SK-MEL-5 (cell line): ENCODE data around the gene PEX11B. TPM values are rescaled to one million over a fixed set of nuclear protein-coding genes. Genes with fewer than 3 reads are reported as not detected.
"Not testable (repeated sequence)": the region's sequence is repeated elsewhere in the genome, so short reads cannot be mapped to it uniquely, and the experiment has no call there.

Source experiments
- DNase-seq: peaks from one replicate; pipeline ENCODE4 v3.0.0-alpha.2; 2016; ENCODE audit warnings: low read depth, low spot score
- in situ Hi-C: cut with HindIII; loops from 2 replicates; pipeline ENCODE4 v1.10.0; 2016; ENCODE audit warnings: low sequenced_read_pairs, high pct_unique_total_duplicates, low pct_unique_long_range_greater_than_20kb
- total RNA-seq: library from RNA; depleted of rRNA; stranded (reverse); fragments of >200 nt; shearing (Covaris generic); gene quantifications from 2 replicates; pipeline ENCODE4 v1.2.3, GENCODE V29; 2014

Gene PEX11B
- total RNA-seq, 1 experiment from 2014 or later = 50.0 TPM

DNA sequence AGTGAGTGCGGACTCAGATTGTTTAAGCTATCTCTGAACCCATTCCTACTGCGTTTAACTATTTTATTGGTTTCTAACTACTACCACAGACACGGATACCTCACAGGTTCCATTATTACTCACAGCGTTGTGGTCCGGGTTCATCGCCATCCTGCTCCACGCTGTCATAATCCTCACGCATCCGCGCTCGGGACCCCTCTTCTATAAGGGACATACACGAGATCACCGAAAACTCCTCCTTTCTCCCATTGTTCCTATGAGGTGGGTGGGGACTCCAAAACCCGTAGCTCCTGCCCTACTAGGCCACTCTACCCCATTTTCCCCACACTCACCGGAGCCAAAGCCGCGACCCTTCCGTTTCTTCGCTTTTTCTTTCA lies 8.2 kb upstream of the PEX11B start:
- no peak for DNase-seq
- in situ Hi-C loops = no loop called here

GRCh38 chr1:145922266-145922665 lies 3.7 kb upstream of the PEX11B start:
- no peak for DNase-seq
- in situ Hi-C loops = no loop called here

DNA sequence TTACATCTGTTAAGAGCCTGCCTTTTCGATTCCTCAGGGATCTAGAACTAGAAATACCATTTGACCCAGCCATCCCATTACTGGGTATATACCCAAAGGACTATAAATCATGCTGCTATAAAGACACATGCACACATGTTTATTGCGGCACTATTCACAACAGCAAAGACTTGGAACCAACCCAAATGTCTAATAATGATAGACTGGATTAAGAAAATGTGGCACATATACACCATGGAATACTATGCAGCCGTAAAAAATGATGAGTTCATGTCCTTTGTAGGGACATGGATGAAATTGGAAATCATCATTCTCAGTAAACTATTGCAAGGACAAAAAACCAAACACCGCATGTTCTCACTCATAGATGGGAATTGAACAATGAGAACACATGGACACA lies 1.8 kb upstream of the PEX11B start:
- in situ Hi-C loops = not testable (repeated sequence)

GRCh38 chr1:145918992-145919939 lies 749 bp upstream of the PEX11B start:
- in situ Hi-C loops = no loop called here
- peak; percentile 55 for DNase-seq

More for the DNA sequence above, 1.8 kb upstream of the PEX11B start:
- DNase-seq = not testable (repeated sequence)

DNA sequence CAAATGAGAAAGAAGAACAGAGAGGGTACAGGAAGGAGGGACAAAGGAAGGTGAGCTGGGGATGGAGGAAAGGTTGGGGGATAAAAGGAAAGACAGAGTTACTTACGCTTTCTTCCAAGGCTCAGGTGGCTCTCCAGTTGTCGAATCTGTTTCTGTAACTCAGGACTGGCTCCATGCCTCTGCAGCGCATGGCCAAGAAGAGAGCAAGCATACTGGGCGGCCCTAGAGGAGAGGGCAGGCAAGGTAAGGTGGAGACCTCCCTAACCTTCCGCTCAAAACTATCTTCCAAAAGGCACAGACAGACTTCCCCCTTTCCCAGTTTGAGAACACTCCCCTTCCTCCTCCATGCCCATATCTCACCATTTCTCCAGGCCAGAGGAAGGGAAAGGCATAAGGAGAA lies 922 bp downstream of the PEX11B start:
- in situ Hi-C loops = no loop called here
- no peak for DNase-seq

GRCh38 chr1:145916745-145917144 lies 1.8 kb downstream of the PEX11B start:
- in situ Hi-C loops = no loop called here
- no peak for DNase-seq

- DNase-seq = no peak
- in situ Hi-C loops = no loop called here
These were observed 6.3 kb downstream of the PEX11B start for GRCh38 chr1:145912128-145912641.

DNA sequence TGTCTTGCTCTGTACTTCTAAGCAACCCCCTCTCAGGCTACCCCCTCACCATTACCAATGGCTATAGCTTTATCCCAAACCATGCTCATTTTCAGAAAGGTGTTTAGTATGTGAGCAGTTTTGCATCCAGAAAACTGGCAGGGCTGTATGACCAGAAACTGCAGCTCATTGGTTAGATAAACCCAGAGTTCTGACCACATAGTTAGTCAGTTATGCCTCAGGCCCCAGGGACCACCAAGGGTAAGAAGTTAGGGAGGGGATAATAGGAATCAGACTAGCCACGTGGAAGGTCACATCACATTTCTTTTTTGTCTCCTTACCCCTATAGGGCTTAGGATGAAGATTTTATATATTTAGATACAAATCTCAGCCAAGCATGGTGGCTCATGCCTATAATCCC lies 9.9 kb downstream of the PEX11B start:
- in situ Hi-C loops = no loop called here
- no peak for DNase-seq

DNA sequence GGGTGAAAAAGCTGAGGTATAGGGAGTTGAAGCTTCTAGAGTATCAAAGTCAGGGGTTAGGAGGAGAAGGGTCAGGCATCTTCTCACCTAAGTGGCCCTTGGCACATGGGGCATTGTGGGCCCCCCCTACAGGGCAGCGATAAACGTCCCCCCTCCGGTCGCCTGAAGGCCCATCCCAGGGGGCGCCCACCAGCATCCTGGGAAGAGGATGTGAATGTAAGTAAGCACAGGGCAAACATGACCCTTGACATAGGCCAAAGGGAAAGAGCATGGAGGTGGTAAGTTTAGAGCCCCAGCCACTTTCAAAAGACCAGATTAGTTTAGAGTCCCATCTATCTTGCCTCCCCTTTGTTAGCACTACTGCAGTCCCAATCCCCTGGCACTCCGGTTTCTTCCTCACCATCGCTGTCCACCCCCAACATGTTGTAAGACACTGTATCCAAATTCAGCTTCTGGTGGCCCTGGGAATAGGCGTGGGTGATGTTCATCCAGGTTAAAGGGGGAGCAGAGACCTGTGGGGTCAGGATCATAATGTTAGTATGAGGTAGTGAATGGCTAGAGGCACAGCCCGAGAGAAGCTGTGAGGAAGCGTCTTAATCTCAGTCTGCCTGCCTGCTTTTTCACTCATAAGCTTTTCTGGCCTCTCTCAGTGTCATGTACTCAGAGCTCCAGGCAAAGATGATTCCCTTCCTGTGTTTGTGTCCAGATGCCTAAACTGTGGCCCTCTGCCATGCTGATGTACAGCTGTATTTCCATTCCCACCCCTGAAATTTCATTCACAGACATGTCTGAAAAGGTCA lies 11.4 kb downstream of the PEX11B start:
- in situ Hi-C loops = no loop called here
- no peak for DNase-seq

GRCh38 chr1:145901312-145902021 lies 17.1 kb downstream of the PEX11B start:
- in situ Hi-C loops = no loop called here
- DNase-seq = peak; percentile 25

DNA sequence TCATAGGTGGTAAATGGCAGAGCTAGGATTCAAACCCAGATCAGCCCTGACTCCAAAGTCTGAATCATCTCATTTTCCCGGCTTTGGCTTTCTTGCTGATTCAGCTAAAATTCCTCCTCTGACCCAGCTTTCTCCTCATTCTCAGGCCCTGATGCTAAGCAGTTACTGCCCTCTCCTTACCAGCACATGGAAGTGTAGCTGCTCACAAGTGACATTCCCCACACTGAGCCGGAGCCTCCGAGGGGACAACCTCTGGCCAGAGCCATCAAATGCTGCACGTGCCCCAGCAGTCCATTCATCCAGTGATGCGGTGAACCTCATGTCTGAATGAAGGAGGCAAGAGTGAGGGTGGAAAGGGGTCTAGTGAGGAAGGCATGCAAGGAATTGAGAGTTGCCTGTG lies 19.8 kb downstream of the PEX11B start:
- in situ Hi-C loops = no loop called here
- no peak for DNase-seq

DNA sequence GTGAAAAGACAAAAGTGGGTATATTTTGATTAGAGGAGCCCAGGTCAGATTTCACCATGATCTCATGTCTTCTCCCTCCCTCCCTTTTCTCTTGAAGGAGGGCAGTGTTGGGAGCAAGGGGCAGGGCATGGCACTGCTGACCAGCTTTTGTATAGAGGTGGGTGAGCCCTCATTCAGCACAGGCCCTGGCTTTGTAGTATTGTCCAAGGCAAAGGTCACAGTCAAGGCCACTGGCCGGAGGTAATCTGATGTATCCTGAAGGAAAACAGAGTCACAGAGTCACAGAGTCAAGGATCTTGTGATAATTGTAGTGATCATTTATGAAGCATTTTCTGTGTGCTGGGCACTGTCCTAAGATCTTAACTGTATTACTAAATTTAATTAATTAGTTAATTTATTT lies 20.5 kb downstream of the PEX11B start:
- in situ Hi-C loops = no loop called here

DNA sequence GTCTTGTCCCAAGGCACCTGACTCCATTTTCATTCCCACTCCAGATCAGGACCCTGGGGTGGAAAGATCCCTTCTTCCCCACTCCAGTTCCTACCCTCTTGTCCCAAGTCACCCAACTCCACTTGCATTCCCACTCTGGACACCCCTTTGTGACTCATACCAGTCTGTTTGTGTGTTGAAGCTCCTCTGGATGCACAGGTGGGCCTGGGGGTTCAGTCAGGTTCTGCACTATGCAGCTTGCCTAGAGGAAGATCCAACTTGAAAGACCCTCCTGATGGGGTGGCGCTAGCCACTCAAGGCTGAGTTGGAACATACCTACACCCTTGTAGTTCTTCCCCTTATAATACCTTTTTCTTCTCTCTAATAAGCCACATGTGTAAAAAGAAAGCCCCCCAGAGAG lies 23.0 kb downstream of the PEX11B start:
- in situ Hi-C loops = no loop called here
- no peak for DNase-seq

More for the DNA sequence above, 20.5 kb downstream of the PEX11B start:
- peak; percentile 36 for DNase-seq

GRCh38 chr1:145893306-145894055 lies 25.0 kb downstream of the PEX11B start:
- in situ Hi-C loops = no loop called here

DNA sequence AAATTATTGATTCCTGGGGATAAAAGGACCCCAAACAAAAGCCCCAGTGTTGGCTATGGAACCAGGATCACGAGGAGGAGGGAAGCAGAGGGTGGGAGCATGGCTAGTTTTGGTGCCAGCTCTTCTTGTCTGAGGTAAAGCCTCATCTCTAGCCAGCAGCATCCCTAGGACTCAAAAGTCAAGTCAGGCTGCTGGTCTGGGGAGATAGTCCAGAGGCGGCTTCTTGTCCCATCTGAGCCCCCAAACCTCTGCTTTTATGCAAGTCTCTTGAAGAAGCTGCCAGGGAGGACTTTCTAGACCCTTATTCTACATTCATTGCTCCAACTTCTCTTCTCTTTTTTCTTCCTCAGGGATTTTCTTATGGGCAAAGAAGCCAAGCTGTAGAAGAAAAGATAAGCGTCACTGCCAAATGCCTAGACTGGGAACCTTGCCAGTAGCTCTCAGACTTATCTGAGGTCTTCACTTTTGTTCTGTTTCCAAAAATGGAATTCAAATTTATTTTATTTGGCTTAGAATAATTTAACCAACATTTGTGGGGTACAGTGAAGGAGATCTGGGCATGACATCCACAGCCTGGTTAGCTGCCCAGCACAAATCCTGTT lies 25.9 kb downstream of the PEX11B start:
- in situ Hi-C loops = no loop called here
- no peak for DNase-seq

More at GRCh38 chr1:145893306-145894055, 25.0 kb downstream of the PEX11B start:
- no peak for DNase-seq

- in situ Hi-C loops = no loop called here
- DNase-seq = peak; percentile 100
These were observed 26.7 kb downstream of the PEX11B start for GRCh38 chr1:145891587-145892485.
